Uterus (tissue), 2 donors: Measurements from ENCODE around the gene TUBA1A.

Source experiments
- POLR2A ChIP-seq, 2 donors: fragments of 450-650 bp; IDR thresholded peaks; one replicate each; pipeline ENCODE4 v1.6.1; 2016; ENCODE audit warnings: antibody characterized with exemption in 2 of 2, mild to moderate bottlenecking in 1 of 2, moderate library complexity in 1 of 2
- TF ChIP-seq, protein P1 (sequence below), 4 experiments: fragments of 200-600 bp in 2 of 4; fragments of 450-650 bp in 2 of 4; sonication (generic) in 2 of 4; IDR thresholded peaks; one replicate each; pipeline ENCODE4 v1.5.1; 2016 to 2019; ENCODE audit warnings: antibody characterized with exemption in 4 of 4, mild to moderate bottlenecking in 2 of 4, moderate library complexity in 1 of 4

- TF ChIP-seq, protein P1, sequence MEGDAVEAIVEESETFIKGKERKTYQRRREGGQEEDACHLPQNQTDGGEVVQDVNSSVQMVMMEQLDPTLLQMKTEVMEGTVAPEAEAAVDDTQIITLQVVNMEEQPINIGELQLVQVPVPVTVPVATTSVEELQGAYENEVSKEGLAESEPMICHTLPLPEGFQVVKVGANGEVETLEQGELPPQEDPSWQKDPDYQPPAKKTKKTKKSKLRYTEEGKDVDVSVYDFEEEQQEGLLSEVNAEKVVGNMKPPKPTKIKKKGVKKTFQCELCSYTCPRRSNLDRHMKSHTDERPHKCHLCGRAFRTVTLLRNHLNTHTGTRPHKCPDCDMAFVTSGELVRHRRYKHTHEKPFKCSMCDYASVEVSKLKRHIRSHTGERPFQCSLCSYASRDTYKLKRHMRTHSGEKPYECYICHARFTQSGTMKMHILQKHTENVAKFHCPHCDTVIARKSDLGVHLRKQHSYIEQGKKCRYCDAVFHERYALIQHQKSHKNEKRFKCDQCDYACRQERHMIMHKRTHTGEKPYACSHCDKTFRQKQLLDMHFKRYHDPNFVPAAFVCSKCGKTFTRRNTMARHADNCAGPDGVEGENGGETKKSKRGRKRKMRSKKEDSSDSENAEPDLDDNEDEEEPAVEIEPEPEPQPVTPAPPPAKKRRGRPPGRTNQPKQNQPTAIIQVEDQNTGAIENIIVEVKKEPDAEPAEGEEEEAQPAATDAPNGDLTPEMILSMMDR (IDR thresholded peaks at IDR 0.05): no peak
- TF ChIP-seq POLR2A (IDR thresholded peaks at IDR 0.05): no peak
Measured at GRCh38 chr12:49147384-49147783, 41.5 kb downstream of the TUBA1A start.
